Measurements from ENCODE around the gene RAPGEF4.

GRCh38 chr2:173049831-173050230 lies 314.2 kb downstream of the RAPGEF4 start:
- TF ChIP-seq CTCF (IDR thresholded peaks at IDR 0.05; ENCODE audit: borderline replicate concordance, extremely low read depth, low read length, poor library complexity, severe bottlenecking) (no peak), EZH2 (IDR thresholded peaks at IDR 0.05; ENCODE audit: borderline replicate concordance, low read depth, low read length, severe bottlenecking) (no peak)

All from DND-41 (cell line).